Heart left ventricle (tissue), 13 donors: ENCODE data around the gene HS3ST3B1.

ENCODE experiments used
- POLR2A ChIP-seq, 2 donors: fragments of 450-650 bp; IDR thresholded peaks; one replicate each; pipeline ENCODE4 v1.6.1; 2017; ENCODE audit warnings: antibody characterized with exemption in 2 of 2, mild to moderate bottlenecking in 2 of 2, moderate library complexity in 2 of 2
- TF ChIP-seq, protein P1 (sequence below), 12 donors: fragments of 200-600 bp; sonication (generic) in 4 of 12; IDR thresholded peaks; one replicate each; pipeline versions ENCODE4 v1.5.0 to v1.8.0; 2018 to 2022; ENCODE audit warnings: antibody characterized with exemption in 12 of 12, mild to moderate bottlenecking in 5 of 12
- donor health status: ischemic (EF 13 %, LVEDD 7.1; RV severe dilation, severe dysfunction).
- donor health status: DM: no; HTN: yes; CAD: no.
- donor health status: DM: no; HTN: no; CAD: no.
- donor health status: ischemic (EF 25% LVEDD 6.9; RV normal size, moderate dysfunction).
- donor health status: ischemic (EF 25% LVEDD 5.7; RV mildly dilated, moderate dysfunction).
- donor health status: ischemic (EF 35%, LVEDD 5.7; RV mildly dilated, moderate dysfunction).
- donor health status: nonischemic (EF 11% LVEDD 7.7; RV severe dilation, severe dysfunction).
- donor health status: DM: yes; HTN: yes; CAD: no.
- donor health status: PGD.
- donor health status: ischemic (EF 29% LVEDD 5.4; RV normal size, mild dysfunction).
- donor health status: nonischemic (EF 23%, LVEDD 6.1; RV moderate dilation, normal function).

DNA sequence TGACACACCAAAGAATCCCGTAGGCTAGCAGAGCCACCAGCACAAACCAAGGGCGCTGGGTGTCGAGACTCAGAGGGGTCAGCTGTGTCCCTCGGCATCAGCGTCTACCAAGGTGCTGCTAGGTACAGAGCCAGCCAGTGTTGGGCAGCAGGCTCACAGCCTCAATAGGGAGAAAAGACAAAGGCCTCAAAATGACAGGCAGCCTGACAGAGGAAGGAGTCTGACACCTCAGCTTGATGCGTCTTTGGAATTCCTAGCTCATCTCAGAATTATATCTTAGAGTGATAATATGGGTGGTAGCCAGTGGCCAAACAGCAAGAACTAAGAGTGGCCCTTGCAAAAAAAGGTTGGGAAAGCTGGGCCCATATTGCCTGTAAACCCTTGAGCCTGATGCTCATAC, 45.9 kb downstream of the HS3ST3B1 start:
- TF ChIP-seq, protein P1, sequence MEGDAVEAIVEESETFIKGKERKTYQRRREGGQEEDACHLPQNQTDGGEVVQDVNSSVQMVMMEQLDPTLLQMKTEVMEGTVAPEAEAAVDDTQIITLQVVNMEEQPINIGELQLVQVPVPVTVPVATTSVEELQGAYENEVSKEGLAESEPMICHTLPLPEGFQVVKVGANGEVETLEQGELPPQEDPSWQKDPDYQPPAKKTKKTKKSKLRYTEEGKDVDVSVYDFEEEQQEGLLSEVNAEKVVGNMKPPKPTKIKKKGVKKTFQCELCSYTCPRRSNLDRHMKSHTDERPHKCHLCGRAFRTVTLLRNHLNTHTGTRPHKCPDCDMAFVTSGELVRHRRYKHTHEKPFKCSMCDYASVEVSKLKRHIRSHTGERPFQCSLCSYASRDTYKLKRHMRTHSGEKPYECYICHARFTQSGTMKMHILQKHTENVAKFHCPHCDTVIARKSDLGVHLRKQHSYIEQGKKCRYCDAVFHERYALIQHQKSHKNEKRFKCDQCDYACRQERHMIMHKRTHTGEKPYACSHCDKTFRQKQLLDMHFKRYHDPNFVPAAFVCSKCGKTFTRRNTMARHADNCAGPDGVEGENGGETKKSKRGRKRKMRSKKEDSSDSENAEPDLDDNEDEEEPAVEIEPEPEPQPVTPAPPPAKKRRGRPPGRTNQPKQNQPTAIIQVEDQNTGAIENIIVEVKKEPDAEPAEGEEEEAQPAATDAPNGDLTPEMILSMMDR (IDR thresholded peaks at IDR 0.05): no peak
- no peak for TF ChIP-seq POLR2A (IDR thresholded peaks at IDR 0.05)
